Breast epithelium (tissue), 4 donors: ENCODE results near the gene MIEN1. TPM values are rescaled to one million over a fixed set of nuclear protein-coding genes. Genes with fewer than 3 reads are reported as not detected.

Source experiments
- DNase-seq, 2 donors: peaks; one replicate each; pipeline ENCODE4 v3.0.0-alpha.2; 2019; ENCODE audit warnings: low spot score in 2 of 2
- H3K27ac ChIP-seq, 2 donors: fragments of 200-600 bp; sonication (generic) in 1 of 2; one replicate each; pipeline ENCODE4 v1.5.1; 2016 to 2019; ENCODE audit warnings: mild to moderate bottlenecking in 1 of 2
- H3K27me3 ChIP-seq, 2 donors: fragments of 200-600 bp; sonication (generic) in 1 of 2; one replicate each; pipeline versions ENCODE4 v1.5.1 to v1.6.0; 2017 to 2019; ENCODE audit warnings: control low read depth in 1 of 2, mild to moderate bottlenecking in 1 of 2
- H3K36me3 ChIP-seq: fragments of 200-600 bp; one replicate; pipeline ENCODE4 v1.5.1; 2019
- H3K4me1 ChIP-seq, 2 donors: fragments of 200-600 bp; sonication (generic); one replicate each; pipeline ENCODE4 v1.5.1; 2016 to 2019; ENCODE audit warnings: control low read depth in 1 of 2
- H3K4me3 ChIP-seq, 3 donors: fragments of 200-600 bp; sonication (generic); 1 replicate in 2 of 3; 2 replicates in 1 of 3; pipeline ENCODE4 v1.5.1; 2016 to 2019; ENCODE audit warnings: mild to moderate bottlenecking in 3 of 3, moderate library complexity in 2 of 3
- H3K9me3 ChIP-seq, 2 donors: fragments of 200-600 bp; sonication (generic) in 1 of 2; one replicate each; pipeline ENCODE4 v1.5.1; 2016 to 2019; ENCODE audit warnings: control low read depth in 1 of 2
- CTCF ChIP-seq, 3 donors: fragments of 450-650 bp; IDR thresholded peaks; one replicate each; pipeline ENCODE4 v1.5.1; 2016 to 2017; ENCODE audit warnings: antibody characterized with exemption in 3 of 3, mild to moderate bottlenecking in 3 of 3, moderate library complexity in 3 of 3
- POLR2A ChIP-seq: fragments of 450-650 bp; IDR thresholded peaks from one replicate; pipeline ENCODE4 v1.6.1; 2016; ENCODE audit warnings: antibody characterized with exemption, mild to moderate bottlenecking, moderate library complexity
- POLR2AphosphoS5 ChIP-seq, 3 donors: sonication (generic); formaldehyde crosslinking; IDR thresholded peaks; one replicate each; pipeline ENCODE4 v1.6.1; 2017; ENCODE audit warnings: antibody characterized with exemption in 3 of 3
- intact Hi-C: fragments of 100-400 bp; cut with DNase I; formaldehyde crosslinking; loops from one replicate; pipeline ENCODE4 v1.15.1; 2023; ENCODE audit warnings: low total_unique reads
- total RNA-seq, 3 donors: library from RNA; depleted of rRNA; stranded (reverse); fragments of >200 nt; gene quantifications; one replicate each; pipeline ENCODE4 v1.1.0, GENCODE V29; 2016

MIEN1 gene
- total RNA-seq = 10 to 100 TPM; 50.7 to 68.2 (median 61.6) TPM

DNA sequence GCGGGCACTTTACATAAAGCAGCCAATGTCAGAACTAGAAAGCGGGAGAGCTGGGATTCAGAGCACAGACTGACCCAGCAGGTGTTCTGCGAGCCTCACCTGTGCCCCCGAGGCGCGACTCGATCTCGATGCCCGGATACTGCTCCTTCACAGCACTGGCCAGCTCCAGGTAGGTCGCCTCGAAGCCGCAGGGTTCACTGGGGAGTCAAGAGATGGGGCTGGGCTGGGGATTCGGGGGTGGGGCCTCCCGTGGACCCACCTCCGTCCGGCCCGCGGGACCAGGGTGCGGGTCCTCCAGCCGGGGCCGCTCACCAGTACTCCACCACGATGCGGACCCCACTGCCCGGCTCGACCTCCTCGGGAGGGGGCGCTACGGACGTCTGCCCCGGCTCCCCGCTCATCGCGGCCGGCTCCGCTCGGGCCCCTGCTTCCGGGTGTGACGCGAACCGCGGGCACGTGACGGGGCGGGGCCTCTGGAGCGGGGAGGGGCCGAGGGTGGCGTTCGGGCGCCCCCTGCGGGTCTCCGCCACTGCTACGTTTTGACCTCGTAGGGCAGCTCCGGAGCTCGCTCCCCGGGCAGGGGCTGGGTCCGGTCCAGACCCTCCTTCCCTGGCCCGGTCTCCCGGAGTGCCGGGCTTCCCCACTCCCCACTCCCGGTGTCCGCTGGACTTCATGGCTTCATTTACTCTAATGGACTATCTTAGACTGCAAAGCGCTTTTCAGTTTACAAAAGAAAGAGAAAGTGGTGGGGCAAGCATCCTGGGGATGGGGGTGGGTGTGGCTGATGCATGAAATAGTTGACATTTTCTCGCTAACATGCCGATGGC is at the start of gene MIEN1:
MIEN1 (minus strand) TSS at position 438 of the 827 bp plus-strand sequence; CDS start at position 401, 37 bp downstream.
- TF ChIP-seq CTCF (IDR thresholded peaks at IDR 0.05) (peak; percentile 82 to 91 (median 89)), POLR2A (peak; percentile 87), POLR2AphosphoS5 (IDR thresholded peaks at IDR 0.05) (peak; percentile 96 to 97 (median 96))
- no peaks in the 10 kb centered on the region for H3K9me3 ChIP-seq
- intact Hi-C loops = loop anchor here (5.0 kb wide), 1 partner anchor 1872 kb away; no protein-coding TSS in a partner anchor

GRCh38 chr17:39777534-39778365 is 47.4 kb upstream of the MIEN1 start:
- Histone ChIP-seq H3K27ac (no peak overlapping the region), H3K36me3 (no peaks in the 10 kb centered on the region), H3K4me1 (no peaks in the 10 kb centered on the region), H3K27me3 (no peaks in the 10 kb centered on the region), H3K9me3 (no peaks in the 10 kb centered on the region), H3K4me3 (peak overlapping the region in 1 of 3 donors; percentile 14)
- no peak for DNase-seq
- intact Hi-C loops = no loop called here
- no peak for TF ChIP-seq CTCF (IDR thresholded peaks at IDR 0.05)
- no peak for TF ChIP-seq POLR2AphosphoS5 (IDR thresholded peaks at IDR 0.05)
- no peak for TF ChIP-seq POLR2A

More for the DNA sequence above, at the start of gene MIEN1:
- Histone ChIP-seq H3K4me1 (peaks cover 4 to 10% of the 10 kb centered on the region in 2 donors), H3K27me3 (no peaks in the 10 kb centered on the region), H3K4me3 (peak within 1 kb of the TSS; percentile 75 to 99 (median 77)), H3K27ac (peak within 1 kb of the TSS; percentile 97 to 99), H3K36me3 (no peaks in the 10 kb centered on the region)
- peak; percentile 85 to 96 for DNase-seq

GRCh38 chr17:39776252-39776651 is 45.9 kb upstream of the MIEN1 start:
- TF ChIP-seq CTCF (IDR thresholded peaks at IDR 0.05) = no peak
- TF ChIP-seq POLR2AphosphoS5 (IDR thresholded peaks at IDR 0.05) = no peak
- no peak for TF ChIP-seq POLR2A
- intact Hi-C loops = no loop called here
- H3K27ac ChIP-seq = no peak overlapping the region
- H3K9me3 ChIP-seq = no peaks in the 10 kb centered on the region
- no peaks in the 10 kb centered on the region for H3K27me3 ChIP-seq
- H3K4me1 ChIP-seq = no peaks in the 10 kb centered on the region
- DNase-seq = no peak
- peak overlapping the region in 1 of 3 donors; percentile 6 for H3K4me3 ChIP-seq
- no peaks in the 10 kb centered on the region for H3K36me3 ChIP-seq

DNA sequence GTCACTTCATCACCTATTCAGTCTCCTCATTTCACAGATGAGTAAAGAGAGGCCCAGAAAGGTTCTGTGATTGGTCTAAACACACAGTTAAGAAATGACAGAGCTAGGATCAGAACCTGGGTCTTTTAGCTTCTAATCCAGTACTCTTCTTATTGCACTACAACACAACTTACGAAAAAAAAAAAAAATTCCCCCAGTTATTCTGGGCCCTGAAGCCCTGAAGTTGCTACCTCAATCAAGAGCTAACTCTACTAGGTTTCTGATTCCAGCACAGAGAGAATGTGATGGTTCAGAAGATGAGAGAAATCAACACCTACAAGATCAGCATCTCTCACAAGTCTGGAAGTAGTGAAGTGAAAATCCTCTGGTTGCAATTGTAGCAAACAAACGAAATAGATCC is 44.7 kb upstream of the MIEN1 start:
- intact Hi-C loops = no loop called here
- H3K27ac ChIP-seq = no peak overlapping the region
- H3K9me3 ChIP-seq = no peaks in the 10 kb centered on the region
- no peaks in the 10 kb centered on the region for H3K27me3 ChIP-seq
- no peaks in the 10 kb centered on the region for H3K4me1 ChIP-seq
- H3K4me3 ChIP-seq = no peak overlapping the region
- no peak for TF ChIP-seq CTCF (IDR thresholded peaks at IDR 0.05)
- no peak for TF ChIP-seq POLR2A
- no peak for TF ChIP-seq POLR2AphosphoS5 (IDR thresholded peaks at IDR 0.05)
- no peak for DNase-seq
- H3K36me3 ChIP-seq = no peaks in the 10 kb centered on the region
